Fibroblast of lung (primary cell): ENCODE data around the gene GPM6B. TPM values are rescaled to one million over a fixed set of nuclear protein-coding genes. Genes with fewer than 3 reads are reported as not detected.

Experiments used
- DNase-seq, 2 donors: peaks; one replicate each; pipeline versions ENCODE4 v3.0.0 to v3.0.0-alpha.2; 2010; ENCODE audit warnings: low read depth in 2 of 2
- H2AFZ ChIP-seq: 2 replicates; pipeline ENCODE4 v1.5.1; 2012; ENCODE audit warnings: low read length, control low read depth, inconsistent platforms
- H3K27ac ChIP-seq: 2 replicates; pipeline ENCODE4 v1.5.1; 2011; ENCODE audit warnings: low read length, control low read depth; ENCODE audit not compliant: insufficient read depth
- H3K27me3 ChIP-seq: 2 replicates; pipeline ENCODE4 v1.5.1; 2011; ENCODE audit warnings: mild to moderate bottlenecking, low read length; ENCODE audit not compliant: control insufficient read depth, insufficient read depth
- H3K36me3 ChIP-seq: 2 replicates; pipeline ENCODE4 v1.5.1; 2011; ENCODE audit warnings: low read length; ENCODE audit not compliant: control insufficient read depth, insufficient read depth
- H3K4me1 ChIP-seq: 2 replicates; pipeline ENCODE4 v1.5.1; 2011; ENCODE audit warnings: low read length; ENCODE audit not compliant: control insufficient read depth, insufficient read depth; ENCODE audit errors: extremely low read depth
- H3K4me2 ChIP-seq: 2 replicates; pipeline ENCODE4 v1.5.1; 2011; ENCODE audit warnings: low read length, control low read depth; ENCODE audit not compliant: insufficient read depth; ENCODE audit errors: extremely low read depth
- H3K4me3 ChIP-seq, 4 experiments: fragments of 200-600 bp in 1 of 4; sonication (generic) in 1 of 4; replicated peaks in 1 of 4; 2 replicates each; pipeline ENCODE4 v1.5.1; 2011 to 2016; ENCODE audit warnings: low read length in 4 of 4, low read depth in 3 of 4, mild to moderate bottlenecking in 3 of 4, control low read depth in 2 of 4, inconsistent platforms in 1 of 4, mixed read lengths in 1 of 4; ENCODE audit not compliant: insufficient read depth in 1 of 4; ENCODE audit errors: control extremely low read depth in 1 of 4
- H3K79me2 ChIP-seq: 2 replicates; pipeline ENCODE4 v1.5.1; 2012; ENCODE audit warnings: mild to moderate bottlenecking, low read length, inconsistent platforms; ENCODE audit not compliant: control insufficient read depth, insufficient read depth
- H3K9ac ChIP-seq: 2 replicates; pipeline ENCODE4 v1.5.1; 2011; ENCODE audit warnings: mild to moderate bottlenecking, low read length, control low read depth; ENCODE audit not compliant: insufficient read depth
- H3K9me3 ChIP-seq: 2 replicates; pipeline ENCODE4 v1.5.1; 2012; ENCODE audit warnings: low read depth, low read length; ENCODE audit not compliant: control insufficient read depth, insufficient read depth
- H4K20me1 ChIP-seq: 2 replicates; pipeline ENCODE4 v1.5.1; 2011; ENCODE audit warnings: low read length; ENCODE audit not compliant: control insufficient read depth, insufficient read depth; ENCODE audit errors: extremely low read depth
- CTCF ChIP-seq, 2 donors: IDR thresholded peaks in 1 of 2; conservative IDR thresholded peaks in 1 of 2; 1 replicate in 1 of 2; 2 replicates in 1 of 2; pipeline ENCODE4 v1.5.1; 2011 to 2012; ENCODE audit warnings: low read length in 2 of 2, control low read depth in 1 of 2, inconsistent platforms in 1 of 2, low read depth in 1 of 2, mild to moderate bottlenecking in 1 of 2
- EZH2 ChIP-seq: IDR thresholded peaks from 2 replicates; pipeline ENCODE4 v1.5.1; 2012; ENCODE audit warnings: low read length, control low read depth, mild to moderate bottlenecking; ENCODE audit errors: missing control alignments
- polyA minus RNA-seq: library from RNA; depleted of rRNA, polyadenylated mRNA; stranded (reverse); fragments of >200 nt; gene quantifications from 2 replicates; pipeline ENCODE4 v1.2.3, GENCODE V29; 2011; ENCODE audit warnings: low replicate concordance
- polyA plus RNA-seq, 2 donors: library from polyadenylated mRNA; depleted of rRNA in 1 of 2; stranded (reverse) in 1 of 2; unstranded in 1 of 2; fragments of >200 nt; gene quantifications; 2 replicates each; pipeline ENCODE4 v1.2.1, GENCODE V29; 2011 to 2012; ENCODE audit warnings: missing spikeins in 1 of 2
- total RNA-seq: library from RNA; depleted of rRNA; stranded (reverse); fragments of >200 nt; gene quantifications from 2 replicates; pipeline ENCODE4 v1.2.1, GENCODE V29; 2014

The GPM6B gene
- 0.99 and 1.0 TPM in 2 replicates for total RNA-seq
- polyA plus RNA-seq = 5.2 TPM in 2 replicates
- 2.0 and 2.2 TPM in 2 replicates for polyA plus RNA-seq (2012)
- 0.31 and 17.3 TPM in 2 replicates for polyA minus RNA-seq

DNA sequence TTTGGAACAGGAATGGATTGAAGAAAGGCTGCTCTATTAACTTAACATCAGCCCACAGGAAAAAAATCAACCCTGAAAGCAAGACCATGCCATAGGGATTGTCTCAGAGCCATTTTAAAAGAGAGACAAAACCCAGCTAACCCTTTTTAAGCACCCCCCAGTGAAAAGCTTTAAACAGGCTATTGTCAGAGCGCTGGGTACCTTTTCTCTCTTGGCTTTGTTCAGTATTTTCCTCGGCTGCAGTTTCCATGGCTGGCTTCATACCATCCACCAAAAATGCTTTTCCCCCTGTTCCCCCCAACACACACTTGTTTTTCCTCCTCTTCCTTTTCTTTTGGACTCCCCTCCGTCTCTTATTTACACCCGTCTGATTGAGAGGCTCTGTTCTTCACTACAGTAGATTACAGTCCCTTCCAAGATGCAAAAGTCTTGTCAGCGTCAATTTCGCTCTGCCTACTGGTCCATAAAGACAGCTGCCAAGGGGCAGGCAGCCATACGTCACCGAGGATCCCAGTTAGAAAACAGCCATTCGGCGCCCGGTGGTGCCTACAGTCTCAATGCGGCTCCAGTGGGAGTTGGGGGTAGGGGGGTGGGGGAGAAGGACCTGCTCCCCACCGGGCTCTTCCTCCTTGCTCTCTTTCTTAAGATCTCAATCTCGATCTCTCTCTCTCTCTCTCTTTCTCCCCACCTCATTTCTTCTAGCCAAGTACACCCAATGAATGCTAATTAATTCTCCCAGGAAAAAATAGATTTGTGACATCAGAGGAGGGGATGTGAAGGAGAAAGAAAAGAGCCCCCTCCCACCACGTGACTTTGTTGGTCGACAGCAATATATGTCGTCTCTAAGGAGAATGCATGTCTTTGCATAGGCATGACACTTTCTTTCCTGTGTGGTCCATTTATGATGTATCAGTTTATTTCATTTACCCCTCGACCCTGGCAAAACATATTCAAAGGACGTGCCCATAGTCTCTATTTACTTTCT is at the start of gene GPM6B:
Gene GPM6B, minus strand, starts transcription at position 451 of the 985 bp plus-strand sequence. Its CDS starts 189 bp downstream, at position 262.
- Histone ChIP-seq H3K9me3 (no peaks in the 10 kb centered on the region), H3K27me3 (no peaks in the 10 kb centered on the region), H2AFZ (no peak within 1 kb of the TSS), H3K36me3 (no peaks in the 10 kb centered on the region), H3K4me1 (no peaks in the 10 kb centered on the region), H3K27ac (no peak within 1 kb of the TSS), H3K4me3 (peak within 1 kb of the TSS in 1 of 4 experiments; percentile 25), H3K9ac (no peak within 1 kb of the TSS), H3K4me2 (no peak within 1 kb of the TSS), H3K79me2 (no peaks in the 10 kb centered on the region), H4K20me1 (no peaks in the 10 kb centered on the region)
- TF ChIP-seq EZH2 = no peak
- no peak for TF ChIP-seq CTCF (conservative IDR thresholded peaks at IDR 0.05 in 1 of 2, IDR thresholded peaks at IDR 0.05 in 1 of 2; ENCODE audit: low read depth in 1 of 2, low read length in 2 of 2)
- DNase-seq = no peak

DNA sequence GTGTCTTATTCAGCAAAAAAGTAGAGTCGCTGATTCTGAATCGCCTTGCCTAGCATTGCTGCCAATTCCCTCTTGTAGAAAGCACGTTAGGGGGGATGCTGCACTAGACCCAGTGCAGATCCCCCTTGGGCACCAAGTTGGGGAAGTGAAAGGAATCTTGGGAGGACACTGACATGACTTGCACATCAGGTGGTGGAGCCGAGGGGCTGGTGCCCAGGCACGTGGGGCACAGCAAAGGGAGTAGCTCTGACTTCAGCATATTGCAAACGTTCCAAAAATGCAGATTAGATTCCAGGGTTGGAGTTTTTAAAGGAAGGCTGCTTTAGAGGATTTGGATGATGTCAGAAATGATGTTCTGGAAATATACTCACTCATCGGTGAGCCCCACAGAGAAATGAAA is 47.4 kb upstream of the GPM6B start:
- Histone ChIP-seq H3K9ac (no peak overlapping the region), H3K4me1 (no peaks in the 10 kb centered on the region), H3K79me2 (no peaks in the 10 kb centered on the region), H3K4me3 (no peak overlapping the region), H3K27me3 (no peaks in the 10 kb centered on the region), H3K9me3 (no peaks in the 10 kb centered on the region), H3K36me3 (no peaks in the 10 kb centered on the region), H3K4me2 (peak overlapping the region; percentile 23), H2AFZ (no peak overlapping the region), H4K20me1 (peaks cover 1% of the 10 kb centered on the region), H3K27ac (no peak overlapping the region)
- TF ChIP-seq EZH2 (no peak), CTCF (conservative IDR thresholded peaks at IDR 0.05 in 1 of 2, IDR thresholded peaks at IDR 0.05 in 1 of 2; ENCODE audit: low read depth in 1 of 2, low read length in 2 of 2) (no peak)
- DNase-seq = peak; percentile 40 to 51

- no peak overlapping the region for H3K4me2 ChIP-seq
- TF ChIP-seq CTCF (conservative IDR thresholded peaks at IDR 0.05 in 1 of 2, IDR thresholded peaks at IDR 0.05 in 1 of 2; ENCODE audit: low read depth in 1 of 2, low read length in 2 of 2) (no peak), EZH2 (no peak)
- H3K79me2 ChIP-seq = no peaks in the 10 kb centered on the region
- peak in 1 of 2 donors; percentile 32 for DNase-seq
- no peaks in the 10 kb centered on the region for H3K27me3 ChIP-seq
- no peak overlapping the region for H3K4me3 ChIP-seq
- H3K36me3 ChIP-seq = no peaks in the 10 kb centered on the region
- H2AFZ ChIP-seq = no peak overlapping the region
- H3K9me3 ChIP-seq = no peaks in the 10 kb centered on the region
- H3K9ac ChIP-seq = no peak overlapping the region
- H3K27ac ChIP-seq = no peak overlapping the region
- no peaks in the 10 kb centered on the region for H3K4me1 ChIP-seq
- H4K20me1 ChIP-seq = peaks cover 1% of the 10 kb centered on the region
These were observed 46.4 kb upstream of the GPM6B start for GRCh38 chrX:13863324-13863723.
